Left hindlimb (tissue), 1 donor: Measurements from ENCODE around the gene PXYLP1.
"Not testable (repeated sequence)": the region's sequence is repeated elsewhere in the genome, so short reads cannot be mapped to it uniquely, and the experiment has no call there.

Experiments used
- DNase-seq: peaks from one replicate; pipeline ENCODE4 v3.0.0-alpha.2; 2018

Gene PXYLP1

DNA sequence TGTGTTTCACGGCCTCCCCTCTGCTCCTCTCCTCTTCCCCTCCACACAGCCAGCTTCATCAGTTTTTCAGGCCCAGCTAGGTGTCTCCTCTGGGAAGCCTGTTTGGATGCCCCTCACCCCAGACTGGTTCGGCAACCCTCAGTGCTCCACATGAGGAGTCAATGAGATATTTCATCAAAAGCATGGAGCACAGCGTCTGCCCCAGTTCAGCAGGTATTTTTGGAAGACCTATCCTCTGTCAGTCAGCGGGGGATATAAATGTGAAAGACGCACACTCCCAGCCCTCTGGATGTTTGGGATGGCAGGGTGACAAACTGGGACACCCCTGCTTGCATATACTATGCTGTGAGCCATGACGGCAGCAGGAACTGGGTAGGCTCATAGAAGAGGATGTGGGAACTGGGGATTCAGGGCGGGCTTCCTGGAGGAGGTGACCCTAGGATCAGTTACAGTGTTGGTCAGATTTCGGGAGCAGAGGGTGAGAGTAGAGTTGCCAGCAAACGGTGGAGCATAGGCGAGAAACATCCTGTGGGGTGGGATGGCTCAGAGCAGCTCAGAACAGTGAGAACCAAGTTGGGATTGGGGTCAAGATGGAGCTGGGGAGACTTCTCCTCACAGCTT lies 42.9 kb downstream of the PXYLP1 start:
- DNase-seq, result no peak

DNA sequence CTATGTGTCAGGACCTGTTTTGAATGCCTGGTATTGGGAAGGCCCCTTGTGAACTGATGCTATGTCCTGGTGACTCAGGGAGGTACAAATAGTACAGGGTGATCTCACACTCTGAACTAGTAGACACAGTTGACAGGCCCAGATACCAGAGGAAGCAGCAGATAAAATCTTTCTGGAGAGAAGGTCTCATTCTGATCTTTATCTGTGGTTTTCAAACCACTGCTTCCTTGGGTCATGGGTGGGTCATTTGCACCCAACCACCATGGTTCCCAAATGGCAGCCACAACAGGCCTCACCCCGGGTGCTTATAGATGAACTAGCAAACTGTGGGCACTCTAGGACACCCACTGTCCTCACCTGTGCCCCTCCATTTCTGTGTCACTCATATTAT lies 43.4 kb downstream of the PXYLP1 start:
- DNase-seq, result no peak

DNA sequence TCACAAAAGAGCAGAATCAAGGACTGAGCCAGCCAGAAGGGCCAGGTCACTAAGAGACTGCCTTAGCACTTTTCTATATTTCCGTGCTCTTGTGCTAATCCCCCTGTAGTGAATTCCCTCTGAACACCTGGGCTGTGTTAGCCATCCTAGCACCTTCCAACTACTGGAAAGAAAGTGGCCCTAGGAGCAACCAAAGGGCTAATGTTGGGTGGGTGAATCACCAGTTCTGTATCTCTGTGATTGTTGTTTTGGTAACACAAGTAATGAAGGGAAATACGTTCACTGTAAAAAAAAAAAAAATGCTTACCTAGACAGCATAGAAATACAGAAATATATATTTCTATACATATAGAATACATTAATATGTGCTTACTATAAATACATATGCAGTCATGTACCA lies 43.9 kb downstream of the PXYLP1 start:
- DNase-seq, result no peak

DNA sequence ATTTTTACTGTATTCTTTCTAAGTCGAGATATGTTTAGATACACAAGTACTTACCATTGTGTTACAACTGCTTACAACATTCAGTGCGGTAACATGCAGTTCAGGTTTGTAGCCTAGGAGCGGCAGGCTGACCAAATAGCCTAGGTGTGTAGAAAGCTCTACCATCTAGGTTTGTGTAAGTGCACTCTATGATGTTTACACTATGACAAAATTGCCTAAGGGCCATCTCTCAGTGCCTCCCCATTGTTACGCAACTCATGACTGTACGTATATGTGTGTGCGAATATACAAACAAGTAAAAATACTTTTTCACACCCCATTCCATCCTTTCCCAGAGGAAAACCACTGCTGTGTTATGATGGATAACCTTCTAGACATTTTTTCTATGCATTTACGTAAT lies 44.3 kb downstream of the PXYLP1 start:
- DNase-seq, result no peak

DNA sequence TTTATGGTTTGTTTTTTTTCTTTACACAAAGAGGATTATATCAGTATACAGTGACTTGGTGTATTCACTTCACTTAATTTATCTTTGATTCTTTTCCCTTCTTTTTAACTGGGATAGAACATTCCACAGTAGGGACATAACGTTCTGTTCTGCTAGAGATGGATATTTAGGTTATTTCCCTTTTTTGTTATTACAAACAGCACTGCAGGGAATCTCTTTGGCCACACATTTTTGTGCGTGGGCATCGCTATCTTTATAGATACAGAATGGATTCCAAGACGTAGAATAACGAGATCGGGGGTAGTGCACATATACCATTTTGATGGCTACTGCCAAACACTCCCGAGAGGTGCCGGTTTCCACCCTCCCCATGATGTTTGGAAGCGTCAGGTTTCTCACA lies 44.8 kb downstream of the PXYLP1 start:
- DNase-seq, result no peak

DNA sequence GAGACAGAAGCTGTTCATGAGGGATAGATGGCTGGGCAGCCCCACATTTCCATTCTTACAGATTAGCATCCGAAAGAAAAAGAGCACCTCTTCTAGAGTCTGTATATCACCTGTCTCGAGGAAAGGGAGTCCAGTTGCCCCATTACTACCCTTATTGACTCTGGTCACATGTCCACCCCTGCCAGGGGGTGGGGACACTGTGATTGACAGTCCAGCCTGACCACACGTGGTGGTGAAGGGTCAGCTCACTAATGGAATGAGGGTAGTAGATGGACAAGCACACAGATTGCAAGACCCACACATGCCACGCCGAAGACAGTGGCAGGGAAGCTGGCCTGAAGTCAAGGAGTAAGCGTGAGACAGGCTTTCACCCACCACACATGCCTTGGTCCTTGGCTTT lies 45.8 kb downstream of the PXYLP1 start:
- DNase-seq, result no peak

DNA sequence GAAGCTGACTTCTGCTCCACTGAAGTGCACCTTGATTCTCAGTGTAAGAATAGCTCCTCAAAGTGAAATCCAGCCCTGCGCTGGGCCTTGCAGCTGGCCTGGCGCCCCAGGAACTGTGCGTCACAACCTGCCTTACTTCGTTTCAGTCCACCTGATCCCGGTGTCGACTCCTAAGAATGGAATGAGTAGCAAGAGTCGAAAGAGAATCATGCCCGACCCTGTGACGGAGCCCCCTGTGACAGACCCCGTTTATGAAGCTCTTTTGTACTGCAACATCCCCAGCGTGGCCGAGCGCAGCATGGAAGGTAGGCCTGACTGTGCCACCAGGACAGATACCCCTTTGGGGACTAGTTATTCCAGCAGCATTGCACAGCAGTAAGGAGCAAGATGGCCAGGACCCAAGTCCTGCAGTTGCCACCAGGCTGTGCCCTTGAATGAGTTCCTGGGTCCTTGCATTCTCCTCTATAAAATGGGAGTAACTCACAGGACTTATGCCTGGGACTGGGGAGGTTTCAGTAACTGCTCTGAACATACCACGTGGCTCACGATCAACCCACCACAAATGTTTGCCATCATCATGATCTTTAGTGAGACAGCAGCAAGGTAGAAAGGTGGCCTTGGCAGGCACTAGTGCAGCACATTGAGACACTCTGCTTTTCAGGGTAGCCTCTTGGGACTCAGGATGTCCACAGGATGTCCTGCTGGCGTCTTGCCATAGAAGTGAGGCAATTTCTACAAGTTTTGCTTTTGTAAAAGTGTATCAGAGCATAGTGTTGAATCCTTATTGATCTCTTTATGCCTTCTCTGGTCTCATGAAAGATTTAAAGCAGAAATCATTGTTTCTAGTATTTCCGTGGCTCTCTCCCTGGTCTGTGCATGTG lies 46.8 kb downstream of the PXYLP1 start:
- no peak for DNase-seq

DNA sequence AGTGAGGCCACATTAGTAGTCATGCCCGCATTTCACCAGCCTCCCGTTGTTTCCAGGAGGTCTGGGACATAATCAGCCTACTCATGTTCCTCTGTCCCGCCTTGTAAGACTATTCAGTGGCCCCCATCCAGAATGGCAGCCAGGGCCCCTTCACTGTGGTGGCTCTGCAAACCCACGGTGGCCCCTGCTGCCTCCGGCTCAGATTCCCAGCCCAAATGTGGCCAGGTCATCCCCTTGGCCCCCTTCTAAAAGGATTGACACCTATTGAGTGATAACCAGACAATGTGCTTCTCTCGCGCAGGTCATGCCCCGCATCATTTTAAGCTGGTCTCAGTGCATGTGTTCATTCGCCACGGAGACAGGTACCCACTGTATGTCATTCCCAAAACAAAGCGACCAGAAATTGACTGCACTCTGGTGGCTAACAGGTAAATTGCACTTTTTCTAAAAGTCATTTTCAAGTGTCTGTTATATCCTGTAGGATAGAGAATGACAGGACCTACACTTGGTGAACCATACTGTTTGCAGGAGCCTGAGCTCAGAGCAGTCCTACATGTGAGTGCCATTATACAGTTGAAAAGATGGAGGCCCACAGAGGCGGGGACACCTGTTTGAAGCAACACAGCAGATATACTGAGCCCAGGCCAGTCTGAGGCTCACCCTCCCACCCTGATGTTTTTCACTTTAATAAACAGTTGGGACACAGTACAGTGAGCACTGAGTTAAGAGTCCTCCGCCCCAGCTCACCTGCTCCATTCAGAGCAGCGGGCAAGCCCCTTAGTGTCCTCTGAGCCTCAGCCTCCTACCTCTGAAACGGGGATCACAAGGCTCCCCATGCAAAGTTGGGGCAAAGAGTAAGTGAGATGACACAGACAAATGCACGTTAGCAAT lies 47.7 kb downstream of the PXYLP1 start:
- no peak for DNase-seq

DNA sequence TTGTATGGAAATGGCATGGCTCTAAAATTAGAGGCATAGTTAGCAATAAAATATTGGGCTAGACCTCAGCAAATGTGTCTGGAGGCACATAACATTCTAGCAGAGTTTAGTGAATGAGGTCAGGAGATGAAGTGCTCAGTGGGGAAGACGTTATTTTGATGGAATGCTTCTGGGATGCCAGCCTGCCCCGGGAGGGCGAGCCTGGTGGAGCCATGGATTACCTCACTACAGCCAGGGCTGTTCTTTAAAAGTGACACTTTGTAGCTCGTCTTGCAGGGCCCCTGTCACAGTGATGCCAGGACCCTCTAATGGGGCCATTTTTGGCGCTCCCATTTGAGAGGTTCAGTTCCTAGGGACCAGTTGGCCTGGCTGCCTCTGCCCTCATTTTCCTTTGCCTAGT lies 48.5 kb downstream of the PXYLP1 start:
- no peak for DNase-seq

DNA sequence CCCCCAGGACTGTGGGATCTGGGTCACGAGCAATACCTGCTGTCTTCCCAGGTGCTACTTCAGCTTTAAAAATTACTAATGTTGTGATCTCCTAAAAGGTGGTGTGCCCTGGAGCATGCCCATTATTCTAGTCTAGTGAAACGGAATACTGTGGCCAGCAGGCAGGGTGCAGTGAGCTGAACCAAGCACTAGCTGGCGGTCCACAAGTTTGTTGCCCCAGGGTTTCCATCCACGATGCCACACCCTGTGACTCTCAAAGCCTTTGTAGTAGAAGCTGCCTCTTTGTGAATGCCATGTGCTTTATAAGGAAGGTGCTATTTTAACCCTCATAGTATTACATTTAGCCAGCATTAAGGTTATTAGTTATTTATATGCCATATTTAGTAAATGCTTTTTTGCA lies 49.1 kb downstream of the PXYLP1 start:
- no peak for DNase-seq

DNA sequence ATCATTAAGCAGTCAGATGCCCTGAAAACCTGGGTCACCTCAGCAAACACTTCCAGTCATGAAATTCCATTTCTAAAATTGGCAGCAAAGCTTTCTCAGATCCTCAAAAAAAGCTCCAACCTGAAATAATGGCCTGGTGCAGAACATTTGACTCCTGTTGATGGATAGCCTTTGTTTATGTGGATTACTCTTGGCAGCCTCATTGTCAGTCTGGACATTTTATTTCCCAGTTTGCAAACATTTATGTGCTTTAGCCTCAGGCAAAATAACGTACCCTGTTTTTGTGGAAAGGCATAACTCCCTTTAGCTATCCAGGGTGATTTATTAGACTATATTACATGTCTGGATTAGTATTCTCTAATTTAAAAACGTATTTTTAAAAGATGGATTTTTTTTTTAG lies 53.9 kb downstream of the PXYLP1 start:
- no peak for DNase-seq

DNA sequence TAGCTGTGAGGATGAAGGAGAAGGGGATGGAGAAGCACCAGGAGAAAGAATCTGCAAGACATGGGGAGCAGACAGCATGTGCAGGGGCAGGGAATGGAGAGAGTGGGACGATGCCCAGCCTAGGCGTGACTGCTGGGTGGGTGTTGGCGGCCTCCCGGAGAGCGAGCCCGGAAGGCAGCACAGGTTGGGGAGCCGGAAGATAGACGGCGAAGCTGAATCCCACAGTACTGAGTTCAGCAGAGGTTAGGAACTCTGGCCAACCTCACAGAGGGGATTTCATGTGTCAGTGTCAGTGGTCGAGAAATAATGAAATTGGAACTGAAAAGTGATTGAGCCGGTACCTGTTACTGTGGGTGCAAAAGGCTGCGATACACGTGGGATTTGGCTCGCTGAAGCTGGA lies 55.2 kb downstream of the PXYLP1 start:
- DNase-seq, result no peak

DNA sequence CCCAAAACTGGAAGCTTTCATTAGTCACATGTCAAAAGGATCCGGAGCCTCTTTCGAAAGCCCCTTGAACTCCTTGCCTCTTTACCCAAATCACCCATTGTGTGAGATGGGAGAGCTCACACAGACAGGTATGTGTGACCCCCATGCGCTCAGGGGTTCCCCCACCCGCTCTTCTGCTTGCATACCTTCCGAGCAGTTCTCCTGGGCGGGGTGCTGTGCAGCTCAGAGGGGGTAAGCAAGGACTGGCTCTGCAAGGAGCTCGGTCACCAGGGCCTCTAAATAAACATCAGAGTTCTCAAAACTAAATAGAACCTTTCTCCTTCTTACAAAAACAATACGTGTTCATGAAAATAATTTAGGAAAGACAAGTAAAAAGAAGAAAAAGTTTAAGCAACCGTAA lies 55.7 kb downstream of the PXYLP1 start:
- DNase-seq, result no peak

DNA sequence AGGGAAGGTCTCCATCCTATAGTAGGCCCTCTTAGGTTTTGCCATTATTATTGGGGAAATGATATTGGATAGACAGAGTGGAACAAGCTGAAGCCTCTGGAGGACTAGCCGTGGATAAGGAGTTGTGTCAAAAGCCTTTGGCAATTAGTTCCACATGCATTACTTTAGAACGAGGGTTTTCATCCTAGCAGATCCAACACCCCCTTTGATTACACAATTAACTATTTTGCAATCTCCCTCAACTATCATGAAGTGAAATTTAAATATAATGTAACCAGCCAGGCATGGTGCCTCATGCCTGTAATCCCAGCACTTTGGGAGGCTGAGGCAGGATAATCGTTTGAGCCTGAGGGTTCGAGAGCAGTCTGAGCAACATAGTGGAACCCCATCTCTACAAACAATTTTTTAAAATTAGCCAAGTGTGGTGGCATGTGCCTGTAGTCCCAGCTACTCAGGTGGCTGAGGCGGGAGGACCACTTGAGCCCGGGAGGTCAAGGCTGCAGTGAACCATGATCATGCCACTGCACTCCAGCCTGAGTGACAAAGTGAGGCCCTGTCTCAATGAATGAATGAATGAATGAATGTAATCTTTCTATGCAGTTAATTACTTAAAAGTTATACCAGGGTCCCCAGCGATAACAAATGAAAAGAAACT lies 56.8 kb downstream of the PXYLP1 start:
- DNase-seq, result no peak

DNA sequence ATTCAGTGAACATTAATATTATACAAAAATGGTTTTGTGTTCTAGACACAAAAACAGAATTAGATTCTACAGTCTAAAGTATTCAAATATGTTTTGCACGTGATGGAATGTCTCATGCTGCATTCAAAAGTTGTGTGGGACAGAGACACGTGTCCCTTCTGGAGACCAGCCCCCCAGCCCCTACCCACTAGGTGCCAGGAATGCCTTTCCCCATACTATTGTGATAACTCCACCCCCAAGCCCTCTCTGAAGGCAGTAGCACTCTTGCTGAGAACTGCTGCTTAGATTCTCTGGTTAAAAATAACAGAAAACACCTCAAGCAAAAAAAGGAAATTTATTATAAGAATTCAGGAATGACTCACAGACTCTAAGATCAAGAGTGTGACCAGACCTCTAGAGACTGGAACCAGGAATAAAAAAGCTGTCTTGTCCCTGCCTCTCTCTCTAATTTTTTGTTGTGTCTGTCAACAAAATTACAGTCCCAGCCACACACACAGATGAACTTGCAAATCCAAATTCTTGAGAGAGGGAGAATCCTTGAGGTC lies 57.7 kb downstream of the PXYLP1 start:
- DNase-seq, result no peak

DNA sequence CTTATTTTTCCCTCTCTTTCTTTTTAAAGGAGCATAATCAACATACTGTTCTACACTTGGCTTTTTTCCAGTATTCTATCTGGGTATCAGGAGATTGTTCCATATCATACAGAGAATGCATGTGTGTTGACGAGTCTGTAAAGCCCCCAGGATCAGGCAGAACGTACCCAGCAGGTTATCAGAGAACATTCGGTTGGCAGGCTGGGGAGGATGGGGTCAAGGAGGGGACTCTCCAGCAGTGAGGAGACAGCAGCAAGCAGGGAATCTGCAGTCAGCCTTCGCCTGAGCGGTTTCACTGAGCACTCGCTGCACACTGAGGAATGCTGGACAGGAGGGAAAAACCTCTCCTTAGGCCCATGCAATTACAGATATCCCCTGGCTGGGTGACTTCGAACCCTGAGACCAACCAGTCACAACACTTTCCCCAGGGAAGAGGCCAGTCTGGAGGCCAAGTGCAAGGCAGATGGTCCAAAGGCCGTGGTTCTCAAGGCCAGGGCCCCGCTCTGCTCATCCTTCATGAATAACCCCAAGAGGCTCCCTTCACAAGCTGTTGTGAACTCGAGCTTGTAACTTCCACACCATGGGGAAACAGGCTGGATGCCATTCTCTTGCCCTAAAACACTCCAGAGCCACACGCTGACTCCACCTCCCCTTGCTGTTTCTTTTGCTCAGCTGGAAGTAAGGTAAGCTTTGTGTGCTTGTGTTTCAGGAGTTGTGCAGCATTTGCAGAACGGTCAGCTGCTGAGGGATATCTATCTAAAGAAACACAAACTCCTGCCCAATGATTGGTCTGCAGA lies 60.1 kb downstream of the PXYLP1 start:
- no peak for DNase-seq

DNA sequence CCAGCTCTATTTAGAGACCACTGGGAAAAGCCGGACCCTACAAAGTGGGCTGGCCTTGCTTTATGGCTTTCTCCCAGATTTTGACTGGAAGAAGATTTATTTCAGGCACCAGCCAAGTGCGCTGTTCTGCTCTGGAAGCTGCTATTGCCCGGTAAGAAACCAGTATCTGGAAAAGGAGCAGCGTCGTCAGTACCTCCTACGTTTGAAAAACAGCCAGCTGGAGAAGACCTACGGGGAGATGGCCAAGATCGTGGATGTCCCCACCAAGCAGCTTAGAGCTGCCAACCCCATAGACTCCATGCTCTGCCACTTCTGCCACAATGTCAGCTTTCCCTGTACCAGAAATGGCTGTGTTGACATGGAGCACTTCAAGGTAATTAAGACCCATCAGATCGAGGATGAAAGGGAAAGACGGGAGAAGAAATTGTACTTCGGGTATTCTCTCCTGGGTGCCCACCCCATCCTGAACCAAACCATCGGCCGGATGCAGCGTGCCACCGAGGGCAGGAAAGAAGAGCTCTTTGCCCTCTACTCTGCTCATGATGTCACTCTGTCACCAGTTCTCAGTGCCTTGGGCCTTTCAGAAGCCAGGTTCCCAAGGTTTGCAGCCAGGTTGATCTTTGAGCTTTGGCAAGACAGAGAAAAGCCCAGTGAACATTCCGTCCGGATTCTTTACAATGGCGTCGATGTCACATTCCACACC lies 60.9 kb downstream of the PXYLP1 start:
- no peak for DNase-seq

DNA sequence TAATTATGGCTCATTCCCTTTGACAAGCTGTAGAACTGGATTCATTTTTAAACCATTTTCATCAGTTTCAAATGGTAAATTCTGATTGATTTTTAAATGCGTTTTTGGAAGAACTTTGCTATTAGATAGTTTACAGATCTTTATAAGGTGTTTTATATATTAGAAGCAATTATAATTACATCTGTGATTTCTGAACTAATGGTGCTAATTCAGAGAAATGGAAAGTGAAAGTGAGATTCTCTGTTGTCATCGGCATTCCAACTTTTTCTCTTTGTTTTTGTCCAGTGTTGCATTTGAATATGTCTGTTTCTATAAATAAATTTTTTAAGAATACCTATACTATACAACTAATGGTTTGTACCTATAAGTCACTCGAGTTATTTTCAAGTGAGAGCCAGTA lies 62.7 kb downstream of the PXYLP1 start:
- DNase-seq, result no peak

DNA sequence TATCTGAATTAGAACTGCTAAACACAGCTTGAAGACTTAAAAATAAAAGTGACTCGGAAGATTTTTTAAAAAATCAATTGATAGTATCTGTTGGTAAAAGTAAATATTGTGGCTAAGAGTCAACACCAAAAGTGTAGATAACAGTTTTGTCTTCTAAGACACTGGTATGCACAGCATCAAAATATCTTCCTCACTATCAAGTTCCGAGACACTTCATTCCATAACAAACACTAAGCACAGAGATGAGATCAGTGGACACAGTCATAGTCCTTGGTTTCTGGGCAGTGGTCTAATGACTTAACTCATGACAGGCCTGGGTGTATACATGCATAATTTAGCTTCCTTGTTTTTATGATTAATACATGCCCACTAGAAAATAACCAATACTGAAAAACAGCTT lies 63.2 kb downstream of the PXYLP1 start:
- no peak for DNase-seq

DNA sequence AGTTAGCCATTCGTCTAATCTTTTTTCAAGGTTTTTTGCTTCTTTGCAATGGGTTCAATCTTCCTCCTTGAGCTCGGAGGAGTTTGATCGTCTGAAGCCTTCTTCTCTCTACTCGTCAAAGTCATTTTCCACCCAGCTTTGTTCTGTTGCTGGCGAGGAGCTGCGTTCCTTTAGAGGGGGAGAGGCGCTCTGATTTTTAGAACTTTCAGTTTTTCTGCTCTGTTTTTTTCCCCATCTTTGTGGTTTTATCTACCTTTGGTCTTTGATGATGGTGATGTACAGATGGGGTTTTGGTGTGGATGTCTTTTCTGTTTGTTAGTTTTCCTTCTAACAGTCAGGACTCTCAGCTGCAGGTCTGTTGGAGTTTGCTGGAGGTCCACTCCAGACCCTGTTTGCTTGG lies 68.8 kb downstream of the PXYLP1 start:
- not testable (repeated sequence) for DNase-seq
